Natural killer cell treated with Interleukin-12 subunit alpha and Interleukin-12 subunit beta and Interleukin-15 and Interleukin-18, amount 100 ng/mL, for 72 hours (primary cell): ENCODE results near the gene GABRE. TPM values are rescaled to one million over a fixed set of nuclear protein-coding genes. Genes with fewer than 3 reads are reported as not detected.

Experiments
- ATAC-seq, 2 donors: fragments of 150-1000 bp; cut with Tn5 transposase in 1 of 2; sonication (Bioruptor Pico), chemical (Tn5 transposase) in 1 of 2; 2 replicates each; pipeline ENCODE4 v1.10.0; 2021
- DNase-seq: peaks from one replicate; pipeline ENCODE4 v3.0.0; 2022; ENCODE audit warnings: low spot score
- H3K27ac Mint-ChIP-seq, 2 donors: 1 replicate in 1 of 2; 2 replicates in 1 of 2; pipeline ENCODE4 v1.8.0; 2022; ENCODE audit warnings: mixed read lengths in 2 of 2, mild to moderate bottlenecking in 1 of 2, moderate library complexity in 1 of 2
- H3K27me3 Mint-ChIP-seq, 2 donors: 1 replicate in 1 of 2; 2 replicates in 1 of 2; pipeline ENCODE4 v1.8.0; 2022; ENCODE audit warnings: mixed read lengths in 2 of 2
- H3K36me3 Mint-ChIP-seq: one replicate; pipeline ENCODE4 v1.8.0; 2022; ENCODE audit warnings: mixed read lengths
- H3K4me1 Mint-ChIP-seq, 2 donors: 1 replicate in 1 of 2; 2 replicates in 1 of 2; pipeline ENCODE4 v1.8.0; 2022; ENCODE audit warnings: low read depth in 2 of 2, mixed read lengths in 2 of 2, mild to moderate bottlenecking in 1 of 2
- H3K4me3 Mint-ChIP-seq: one replicate; pipeline ENCODE4 v1.8.0; 2022; ENCODE audit warnings: mixed read lengths
- H3K9me3 Mint-ChIP-seq: 2 replicates; pipeline ENCODE4 v1.8.0; 2022; ENCODE audit warnings: mixed read lengths
- total RNA-seq, 2 donors: library from RNA; stranded (reverse); gene quantifications; one replicate each; pipeline ENCODE4 v1.2.3, GENCODE V29; 2022

Gene GABRE
- total RNA-seq, 2 donors from 2014 or later: not detected

DNA sequence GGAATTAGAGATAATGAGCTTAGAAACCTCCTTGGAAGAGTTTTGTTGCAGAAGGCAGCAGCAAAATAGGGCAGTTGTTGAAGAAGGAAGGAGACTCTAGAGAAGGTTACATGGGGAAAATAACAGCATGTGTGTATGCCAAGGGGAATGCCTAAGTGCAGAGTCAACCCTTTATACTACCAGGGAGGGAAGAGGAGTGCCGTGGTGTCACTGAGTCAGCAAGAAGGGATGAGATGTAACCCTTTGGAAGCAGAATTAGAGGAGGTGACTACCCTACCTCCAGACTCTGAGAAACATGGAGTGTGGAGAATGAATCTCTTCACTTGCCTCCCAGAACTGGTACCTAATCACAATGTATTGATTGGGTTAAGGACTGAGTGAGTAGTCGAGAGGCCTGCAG, 6.7 kb upstream of the GABRE start:
- no peak for DNase-seq
- Mint-ChIP-seq H3K36me3 (no peaks in the 10 kb centered on the region), H3K9me3 (no peaks in the 10 kb centered on the region), H3K4me1 (no peaks in the 10 kb centered on the region), H3K4me3 (no peak overlapping the region), H3K27ac (no peak overlapping the region), H3K27me3 (peaks cover 0 to 7% of the 10 kb centered on the region in 2 donors)
- no peak for ATAC-seq

DNA sequence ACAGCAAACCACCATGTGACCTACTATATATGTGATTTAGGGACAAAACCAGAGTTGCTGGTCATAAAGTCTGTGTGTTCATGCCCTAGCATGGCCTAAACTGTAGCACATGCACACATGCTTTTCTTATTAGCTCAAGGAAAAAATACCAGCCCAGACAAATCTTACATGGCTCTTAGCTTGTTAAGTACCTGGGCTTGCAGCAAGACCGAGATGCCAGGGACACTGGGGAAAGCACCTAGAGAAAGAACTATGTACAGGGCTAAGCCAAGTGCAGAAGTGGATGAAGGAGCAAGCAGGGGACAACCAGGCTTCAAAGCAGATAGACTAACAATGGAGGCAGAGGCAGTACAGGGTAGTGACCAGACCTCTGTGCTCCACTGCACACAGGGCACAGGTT, 3.4 kb upstream of the GABRE start:
- ATAC-seq (no peak), DNase-seq (no peak)
- Mint-ChIP-seq H3K4me3 (no peak overlapping the region), H3K4me1 (no peaks in the 10 kb centered on the region), H3K27ac (no peak overlapping the region), H3K9me3 (no peaks in the 10 kb centered on the region), H3K36me3 (no peaks in the 10 kb centered on the region), H3K27me3 (peaks cover 6 to 18% of the 10 kb centered on the region in 2 donors)

DNA sequence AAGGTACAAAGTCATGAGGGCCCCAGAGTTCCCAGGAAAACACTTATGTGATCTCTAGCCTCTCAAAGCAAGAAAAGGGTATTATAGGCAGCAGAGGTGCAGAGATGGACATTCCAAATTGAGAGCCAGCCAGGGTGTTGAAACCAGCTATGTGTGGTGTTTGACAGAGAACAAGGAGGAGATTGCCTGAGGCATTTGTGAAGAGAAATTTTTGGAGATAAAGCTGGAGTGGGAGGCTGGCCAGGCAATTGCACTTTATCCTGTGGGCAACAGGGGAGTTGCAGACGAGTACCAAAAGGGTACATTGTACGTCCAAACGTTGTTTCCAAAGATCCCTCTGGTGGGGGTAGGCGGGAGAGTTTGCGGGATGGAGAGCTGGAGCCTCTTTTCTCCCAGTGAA, 2.5 kb upstream of the GABRE start:
- no peak overlapping the region for H3K4me3 Mint-ChIP-seq
- no peak for DNase-seq
- no peaks in the 10 kb centered on the region for H3K9me3 Mint-ChIP-seq
- H3K4me1 Mint-ChIP-seq: no peaks in the 10 kb centered on the region
- peaks cover 6 to 18% of the 10 kb centered on the region in 2 donors for H3K27me3 Mint-ChIP-seq
- no peak for ATAC-seq
- no peaks in the 10 kb centered on the region for H3K36me3 Mint-ChIP-seq
- H3K27ac Mint-ChIP-seq: no peak overlapping the region

DNA sequence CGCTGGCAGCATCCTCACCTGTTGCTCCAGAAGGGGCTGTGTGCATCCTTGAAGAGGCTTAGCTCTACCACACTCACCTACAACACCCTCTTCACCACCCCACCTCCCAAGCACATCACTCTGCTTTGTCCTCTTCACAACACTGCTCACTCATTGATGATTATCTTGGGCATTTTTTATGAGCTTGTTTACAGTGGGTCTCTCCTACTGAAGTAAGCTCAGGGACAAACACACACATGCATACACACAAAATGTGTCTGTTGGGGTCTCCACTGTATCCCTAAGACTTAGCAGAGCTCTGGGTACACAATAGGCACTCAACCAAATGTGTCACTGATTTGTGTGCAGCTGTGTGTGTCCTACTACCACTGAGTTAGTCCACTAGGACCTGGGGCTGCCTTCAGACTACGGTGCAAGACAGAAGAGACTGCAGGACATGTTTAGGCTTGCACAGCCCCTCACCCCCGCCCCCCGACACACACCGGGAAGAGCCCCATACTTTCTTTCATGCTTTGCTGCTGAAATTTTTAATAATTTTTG, 1.3 kb upstream of the GABRE start:
- Mint-ChIP-seq H3K27me3 (peaks cover 6 to 18% of the 10 kb centered on the region in 2 donors), H3K4me1 (no peaks in the 10 kb centered on the region), H3K9me3 (no peaks in the 10 kb centered on the region), H3K4me3 (no peak overlapping the region), H3K36me3 (no peaks in the 10 kb centered on the region), H3K27ac (no peak overlapping the region)
- DNase-seq: no peak
- ATAC-seq: no peak

DNA sequence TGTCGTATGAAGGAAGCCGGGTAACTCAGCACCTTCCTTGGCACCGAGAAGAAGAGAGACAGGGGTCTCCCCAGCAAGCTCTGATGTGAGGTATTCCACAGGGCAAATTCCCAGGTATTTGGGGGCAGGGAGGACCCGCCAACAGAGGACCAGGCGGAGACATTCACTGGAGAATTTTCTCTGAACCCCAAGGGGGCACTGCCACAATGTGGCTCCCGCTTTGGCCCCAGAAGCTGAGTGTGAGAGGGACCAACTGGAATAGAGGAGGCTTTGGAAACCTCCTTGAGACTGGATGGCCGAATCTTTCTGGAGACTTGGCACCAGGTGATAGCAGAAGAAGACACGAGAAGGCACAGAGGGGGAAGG, 735 bp upstream of the GABRE start:
- Mint-ChIP-seq H3K9me3 (no peaks in the 10 kb centered on the region), H3K4me3 (no peak overlapping the region), H3K36me3 (no peaks in the 10 kb centered on the region), H3K27ac (no peak overlapping the region), H3K4me1 (no peaks in the 10 kb centered on the region), H3K27me3 (peaks cover 6 to 18% of the 10 kb centered on the region in 2 donors)
- ATAC-seq: no peak
- no peak for DNase-seq

DNA sequence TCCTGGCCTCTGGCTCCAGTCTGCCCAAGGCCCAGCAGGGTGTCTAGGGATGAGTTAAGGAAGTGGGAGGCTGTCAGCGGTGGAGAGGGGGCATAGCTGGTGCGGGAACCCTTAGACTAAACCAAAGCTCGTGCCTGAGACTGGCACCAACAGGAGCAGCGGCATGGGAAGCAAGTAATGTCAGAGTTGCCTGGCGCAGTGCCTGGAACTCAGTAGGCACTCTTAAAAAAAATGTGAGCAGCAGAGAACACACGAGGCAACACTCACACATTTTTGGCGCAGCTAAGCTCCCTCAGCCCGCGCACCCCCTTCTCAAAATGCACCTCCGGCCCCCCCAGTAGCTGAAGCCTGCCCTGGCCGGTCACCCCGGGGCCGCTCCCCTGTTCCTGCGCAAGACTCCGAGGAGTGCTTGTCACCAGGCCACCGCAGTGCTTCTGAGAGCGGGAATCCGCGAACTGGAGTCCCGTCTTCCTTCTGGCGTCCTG, 583 bp downstream of the GABRE start:
- H3K4me1 Mint-ChIP-seq: no peaks in the 10 kb centered on the region
- no peak overlapping the region for H3K4me3 Mint-ChIP-seq
- no peaks in the 10 kb centered on the region for H3K36me3 Mint-ChIP-seq
- H3K9me3 Mint-ChIP-seq: no peaks in the 10 kb centered on the region
- peaks cover 6 to 18% of the 10 kb centered on the region in 2 donors for H3K27me3 Mint-ChIP-seq
- ATAC-seq (no peak), DNase-seq (no peak)
- H3K27ac Mint-ChIP-seq: no peak overlapping the region

DNA sequence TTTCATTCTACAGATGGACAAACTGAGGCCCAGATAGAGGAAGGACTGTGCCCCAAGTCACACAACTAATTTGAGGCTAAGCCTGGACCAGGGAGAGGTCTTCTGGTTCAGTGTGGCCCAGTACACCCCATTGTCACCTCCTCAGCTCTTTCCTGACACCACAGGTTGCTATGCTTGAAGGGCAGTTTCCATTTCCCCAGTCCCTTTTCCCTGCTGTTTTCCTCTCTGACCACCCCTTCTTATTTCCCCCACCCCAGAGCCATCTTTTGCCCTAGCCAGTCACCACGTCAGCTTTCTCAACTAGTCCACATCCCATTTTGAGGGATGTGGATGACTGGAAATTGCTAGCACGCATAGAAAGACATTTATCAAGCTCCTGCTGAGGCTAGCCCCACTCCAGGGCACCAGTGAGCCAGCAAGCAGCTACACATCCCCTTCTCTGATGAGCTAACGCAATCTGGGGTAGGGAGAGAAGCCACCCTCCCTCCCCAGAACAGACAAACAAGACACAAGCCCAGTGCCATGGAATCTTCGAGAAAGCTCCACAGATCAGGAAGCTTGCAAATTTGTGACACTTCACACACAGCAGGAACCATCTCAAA, 1.3 kb downstream of the GABRE start:
- no peak overlapping the region for H3K27ac Mint-ChIP-seq
- H3K9me3 Mint-ChIP-seq: no peaks in the 10 kb centered on the region
- no peaks in the 10 kb centered on the region for H3K4me1 Mint-ChIP-seq
- H3K4me3 Mint-ChIP-seq: no peak overlapping the region
- H3K36me3 Mint-ChIP-seq: no peaks in the 10 kb centered on the region
- H3K27me3 Mint-ChIP-seq: peaks cover 6 to 18% of the 10 kb centered on the region in 2 donors
- ATAC-seq (no peak), DNase-seq (no peak)

DNA sequence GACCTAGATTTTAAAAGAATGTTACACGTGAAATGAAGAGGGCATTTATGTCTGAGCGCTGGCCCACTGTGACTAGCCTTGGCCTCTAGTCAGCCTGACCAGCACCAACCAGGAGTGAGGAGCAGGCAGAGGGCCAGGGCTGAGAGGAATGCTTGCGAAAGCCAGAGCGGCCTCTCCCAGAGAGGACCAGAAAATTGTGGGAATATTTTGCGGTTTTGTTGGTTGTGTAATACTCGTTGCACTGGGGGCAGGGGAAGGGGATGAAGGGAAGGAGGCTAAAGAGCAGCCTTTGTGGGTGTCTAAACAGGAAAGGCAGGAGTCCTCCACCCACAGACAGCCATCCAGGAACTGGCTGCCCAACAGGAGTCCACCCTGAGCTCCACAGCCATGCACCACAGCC, 3.8 kb downstream of the GABRE start:
- ATAC-seq (no peak), DNase-seq (no peak)
- Mint-ChIP-seq H3K4me3 (no peak overlapping the region), H3K27me3 (peaks cover 6 to 14% of the 10 kb centered on the region in 2 donors), H3K36me3 (no peaks in the 10 kb centered on the region), H3K9me3 (no peaks in the 10 kb centered on the region), H3K27ac (no peak overlapping the region), H3K4me1 (no peaks in the 10 kb centered on the region)

DNA sequence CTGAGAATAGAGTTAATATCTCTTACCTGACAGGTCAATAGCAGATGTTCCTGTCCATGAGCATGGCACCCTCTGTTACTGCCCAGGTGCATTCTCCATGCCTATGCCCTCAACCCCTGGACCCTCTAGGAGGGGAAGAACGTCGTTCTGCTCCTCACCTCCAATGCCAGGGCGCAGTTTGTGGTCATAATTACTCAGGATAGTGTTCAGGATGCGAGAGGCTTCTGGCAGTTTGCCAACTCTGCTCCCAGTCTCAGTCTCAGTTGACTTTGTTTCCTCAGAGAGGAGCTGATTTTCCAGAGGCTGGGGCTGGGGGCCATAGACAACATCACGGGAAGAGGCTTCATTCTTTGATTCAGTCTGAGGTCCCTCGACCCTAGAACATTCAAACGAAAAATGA, 4.4 kb downstream of the GABRE start:
- no peak overlapping the region for H3K27ac Mint-ChIP-seq
- no peak for DNase-seq
- H3K9me3 Mint-ChIP-seq: no peaks in the 10 kb centered on the region
- H3K4me3 Mint-ChIP-seq: no peak overlapping the region
- peaks cover 6 to 10% of the 10 kb centered on the region in 2 donors for H3K27me3 Mint-ChIP-seq
- H3K36me3 Mint-ChIP-seq: no peaks in the 10 kb centered on the region
- no peak for ATAC-seq
- H3K4me1 Mint-ChIP-seq: no peaks in the 10 kb centered on the region

DNA sequence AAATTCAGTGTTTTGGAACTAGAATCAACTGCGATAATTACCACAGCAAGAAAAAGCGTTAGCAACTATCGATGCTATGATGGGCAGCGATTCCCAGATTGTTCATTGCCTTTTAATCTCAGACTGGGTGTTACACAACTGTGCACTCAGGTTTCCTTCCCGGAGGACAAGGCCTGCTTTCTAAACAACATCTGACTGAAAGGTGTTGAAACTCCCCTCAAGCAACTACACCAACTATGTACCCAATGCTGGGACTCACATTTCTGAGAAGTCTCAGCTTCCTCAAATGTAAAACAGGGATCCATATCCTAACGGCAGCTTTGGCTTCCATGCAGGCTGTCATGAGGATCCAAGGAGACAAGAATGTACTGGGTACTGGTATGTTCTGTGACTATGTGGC, 8.2 kb downstream of the GABRE start:
- H3K27ac Mint-ChIP-seq: no peak overlapping the region
- ATAC-seq (no peak), DNase-seq (no peak)
- no peaks in the 10 kb centered on the region for H3K4me1 Mint-ChIP-seq
- no peaks in the 10 kb centered on the region for H3K9me3 Mint-ChIP-seq
- no peak overlapping the region for H3K4me3 Mint-ChIP-seq
- no peaks in the 10 kb centered on the region for H3K36me3 Mint-ChIP-seq
- H3K27me3 Mint-ChIP-seq: no peaks in the 10 kb centered on the region

DNA sequence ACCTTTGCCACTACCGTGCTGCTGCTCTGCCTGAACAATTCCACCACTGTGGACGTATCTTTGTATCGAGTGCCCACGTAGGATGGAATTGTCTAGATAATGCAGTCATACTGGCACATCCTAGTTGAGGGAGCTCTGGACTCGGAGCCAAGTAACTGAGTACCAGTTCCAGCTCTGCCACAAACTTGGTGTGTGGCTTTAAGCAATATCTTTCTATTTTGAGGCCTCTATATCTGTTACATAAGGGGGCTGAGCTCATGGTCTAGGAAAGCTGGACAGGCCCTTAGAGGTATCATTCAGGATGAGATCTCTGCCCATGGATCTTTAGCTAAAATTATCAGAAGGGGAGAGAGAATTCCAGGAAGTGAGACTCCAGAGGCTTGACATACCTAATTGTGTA, 12.4 kb downstream of the GABRE start:
- Mint-ChIP-seq H3K27me3 (peaks cover 0 to 6% of the 10 kb centered on the region in 2 donors), H3K4me3 (no peak overlapping the region), H3K36me3 (no peaks in the 10 kb centered on the region), H3K27ac (no peak overlapping the region), H3K4me1 (no peaks in the 10 kb centered on the region), H3K9me3 (peaks cover 4% of the 10 kb centered on the region)
- DNase-seq (no peak), ATAC-seq (no peak)

DNA sequence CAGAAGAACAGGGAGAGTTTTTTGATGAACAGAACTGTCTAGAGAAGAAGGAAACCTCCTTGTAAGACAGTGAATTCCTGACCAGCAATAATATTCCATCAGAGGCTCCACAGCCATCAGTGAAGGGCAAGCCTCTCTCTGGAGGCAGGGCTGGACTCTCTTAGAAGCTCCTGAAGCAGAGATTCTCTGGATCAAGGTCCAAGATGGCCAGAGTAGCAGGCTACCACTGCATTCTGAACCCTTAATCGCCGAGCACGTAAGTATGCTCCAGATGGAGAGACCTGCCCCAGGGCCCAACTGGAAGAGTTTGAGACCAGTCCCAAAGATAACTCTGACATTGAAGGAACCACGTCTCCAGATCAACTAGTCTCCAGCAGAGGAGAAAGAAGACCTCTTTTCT, 16.4 kb downstream of the GABRE start:
- ATAC-seq (no peak), DNase-seq (no peak)
- peaks cover 4% of the 10 kb centered on the region for H3K9me3 Mint-ChIP-seq
- H3K27me3 Mint-ChIP-seq: peaks cover 0 to 6% of the 10 kb centered on the region in 2 donors
- H3K36me3 Mint-ChIP-seq: no peaks in the 10 kb centered on the region
- H3K4me3 Mint-ChIP-seq: no peak overlapping the region
- no peak overlapping the region for H3K27ac Mint-ChIP-seq
- H3K4me1 Mint-ChIP-seq: no peaks in the 10 kb centered on the region

DNA sequence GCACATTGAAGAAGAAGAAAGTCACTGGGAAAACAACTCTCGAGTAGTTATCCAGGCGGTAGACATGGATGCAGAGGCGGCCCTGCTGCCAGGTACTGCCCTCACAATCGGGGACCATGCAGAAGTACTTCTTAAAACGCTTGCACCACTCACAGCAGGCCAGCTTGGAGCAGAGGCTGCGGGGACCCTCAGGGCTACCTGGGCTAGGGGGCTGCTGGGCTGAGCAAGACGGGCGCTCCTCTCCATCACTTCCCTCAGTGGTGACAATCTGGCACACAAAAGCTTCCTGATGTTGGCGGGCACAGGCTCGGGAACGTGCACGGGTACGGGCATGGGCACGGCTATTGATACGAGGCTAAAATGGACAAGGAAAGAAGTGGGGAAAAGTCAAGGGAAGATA, 19.7 kb downstream of the GABRE start:
- Mint-ChIP-seq H3K4me1 (no peaks in the 10 kb centered on the region), H3K27ac (no peak overlapping the region), H3K9me3 (no peaks in the 10 kb centered on the region), H3K36me3 (no peaks in the 10 kb centered on the region), H3K27me3 (peaks cover 0 to 5% of the 10 kb centered on the region in 2 donors), H3K4me3 (no peak overlapping the region)
- DNase-seq: no peak
- no peak for ATAC-seq

DNA sequence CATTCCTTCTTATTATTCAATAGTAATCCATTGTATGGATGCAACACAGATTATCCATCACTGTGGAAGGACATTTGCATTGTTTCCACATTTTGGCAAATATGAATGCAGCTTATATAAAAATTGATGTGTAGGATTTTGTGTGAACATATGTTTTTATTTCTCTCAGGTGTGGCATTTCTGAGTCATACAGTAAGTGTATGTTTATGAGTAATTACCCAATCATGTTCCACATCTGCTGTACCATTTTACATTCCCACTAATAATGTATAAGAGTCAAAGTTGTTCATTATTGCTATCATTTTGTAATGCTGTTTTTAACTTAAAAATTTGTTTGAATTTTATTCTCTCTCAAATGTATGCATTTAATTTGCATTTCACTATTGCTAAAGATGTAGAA, 36.3 kb downstream of the GABRE start:
- ATAC-seq: no peak
- Mint-ChIP-seq H3K36me3 (no peaks in the 10 kb centered on the region), H3K4me3 (no peak overlapping the region), H3K4me1 (no peaks in the 10 kb centered on the region), H3K27ac (no peak overlapping the region), H3K9me3 (no peaks in the 10 kb centered on the region), H3K27me3 (peaks cover 0 to 4% of the 10 kb centered on the region in 2 donors)
- no peak for DNase-seq

DNA sequence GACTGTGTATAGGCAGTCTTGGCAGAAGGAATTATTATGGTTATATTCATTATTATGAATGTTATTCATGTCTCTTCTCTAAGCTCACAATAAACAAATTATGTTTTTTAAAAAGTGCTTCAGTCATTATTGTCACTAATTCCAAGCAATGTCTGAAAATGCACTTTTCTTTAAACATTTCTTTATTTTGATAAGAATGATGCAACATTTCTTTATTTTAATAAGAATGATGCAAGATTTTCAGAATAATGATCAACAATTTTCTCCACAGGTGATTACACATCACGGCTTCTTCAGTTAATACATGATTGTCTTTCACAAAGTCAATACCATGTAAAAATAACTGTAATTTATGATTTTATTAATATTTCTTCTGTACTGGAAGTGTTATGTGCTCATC, 39.1 kb downstream of the GABRE start:
- Mint-ChIP-seq H3K9me3 (no peaks in the 10 kb centered on the region), H3K4me3 (no peak overlapping the region), H3K4me1 (no peaks in the 10 kb centered on the region), H3K27me3 (peaks cover 0 to 4% of the 10 kb centered on the region in 2 donors), H3K27ac (no peak overlapping the region), H3K36me3 (no peaks in the 10 kb centered on the region)
- DNase-seq (no peak), ATAC-seq (no peak)
